Activated naive CD4-positive, alpha-beta T cell treated with Interleukin-2 at 50 U/mL for 16 hours (primary cell): ENCODE measurements around the gene CBX7.
"Not testable (repeated sequence)": the region's sequence is repeated elsewhere in the genome, so short reads cannot be mapped to it uniquely, and the experiment has no call there.

Experiments
- DNase-seq: peaks from one replicate; pipeline ENCODE4 v3.0.0-alpha.2; 2020

CBX7 gene

DNA sequence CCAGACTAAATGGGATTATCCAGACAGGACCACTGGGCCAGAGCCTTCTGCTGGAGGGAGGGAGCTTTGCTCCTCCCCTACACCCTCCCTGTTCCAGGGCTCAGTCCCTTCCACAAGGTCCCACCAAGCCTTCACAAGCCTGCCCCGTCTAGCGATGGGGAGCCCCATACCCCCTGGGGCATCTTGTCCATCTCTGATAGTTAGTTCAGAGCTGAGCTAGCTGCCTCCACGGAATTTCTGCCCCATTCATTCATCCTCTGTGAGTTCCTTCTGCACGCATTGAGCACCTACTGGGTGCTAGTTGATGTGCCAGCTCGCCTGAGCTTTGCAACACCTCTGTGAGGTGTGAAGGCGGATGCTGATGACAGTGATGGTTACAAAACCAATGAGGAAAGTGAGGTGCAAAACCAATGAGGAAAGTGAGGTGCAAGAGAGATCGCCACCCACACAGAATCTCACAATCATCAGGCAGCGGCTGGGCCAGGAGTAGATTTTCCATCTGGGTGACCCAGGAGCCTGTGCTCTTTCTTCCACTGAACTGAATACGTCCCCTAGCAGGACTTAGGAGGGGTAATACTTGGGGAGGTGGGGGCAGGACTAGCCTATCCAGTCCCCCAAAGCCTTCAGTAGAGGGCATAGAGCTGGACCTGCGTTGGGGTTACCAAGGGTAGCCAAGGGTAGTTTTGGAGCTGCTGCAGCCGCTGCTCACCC lies 21.5 kb upstream of the CBX7 start:
- DNase-seq, result peak; percentile 29

DNA sequence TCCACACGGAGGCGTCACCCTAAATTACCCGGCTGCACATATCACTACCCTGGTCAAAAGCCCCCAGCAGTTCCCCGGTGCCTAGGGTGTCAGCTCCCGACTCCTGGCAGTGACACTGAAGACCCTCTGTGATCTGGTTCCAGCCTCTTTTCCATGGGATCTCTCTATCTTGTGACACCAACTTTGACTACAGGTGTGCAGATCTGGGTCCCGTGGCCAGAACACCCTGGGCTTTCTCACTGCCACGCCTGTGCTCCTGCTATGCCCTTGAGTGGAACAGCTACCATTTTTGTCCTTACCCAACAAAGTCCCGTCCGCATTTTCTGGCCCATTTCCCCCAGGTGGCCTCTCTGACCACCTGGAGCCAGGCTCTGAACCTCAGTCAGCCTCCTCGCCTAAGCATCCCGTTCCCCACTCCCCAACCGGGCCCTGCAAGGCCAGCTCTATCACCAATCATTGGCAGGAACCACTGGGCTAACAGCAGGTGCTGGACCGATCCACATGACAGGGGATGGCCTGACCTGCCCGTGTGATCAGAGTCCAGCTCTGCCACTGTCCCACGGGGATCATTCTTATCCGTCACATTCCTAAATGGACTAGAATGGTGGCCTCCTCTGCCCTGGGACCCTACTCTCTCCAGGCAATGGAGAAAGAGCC lies 20.7 kb upstream of the CBX7 start:
- DNase-seq, result no peak

DNA sequence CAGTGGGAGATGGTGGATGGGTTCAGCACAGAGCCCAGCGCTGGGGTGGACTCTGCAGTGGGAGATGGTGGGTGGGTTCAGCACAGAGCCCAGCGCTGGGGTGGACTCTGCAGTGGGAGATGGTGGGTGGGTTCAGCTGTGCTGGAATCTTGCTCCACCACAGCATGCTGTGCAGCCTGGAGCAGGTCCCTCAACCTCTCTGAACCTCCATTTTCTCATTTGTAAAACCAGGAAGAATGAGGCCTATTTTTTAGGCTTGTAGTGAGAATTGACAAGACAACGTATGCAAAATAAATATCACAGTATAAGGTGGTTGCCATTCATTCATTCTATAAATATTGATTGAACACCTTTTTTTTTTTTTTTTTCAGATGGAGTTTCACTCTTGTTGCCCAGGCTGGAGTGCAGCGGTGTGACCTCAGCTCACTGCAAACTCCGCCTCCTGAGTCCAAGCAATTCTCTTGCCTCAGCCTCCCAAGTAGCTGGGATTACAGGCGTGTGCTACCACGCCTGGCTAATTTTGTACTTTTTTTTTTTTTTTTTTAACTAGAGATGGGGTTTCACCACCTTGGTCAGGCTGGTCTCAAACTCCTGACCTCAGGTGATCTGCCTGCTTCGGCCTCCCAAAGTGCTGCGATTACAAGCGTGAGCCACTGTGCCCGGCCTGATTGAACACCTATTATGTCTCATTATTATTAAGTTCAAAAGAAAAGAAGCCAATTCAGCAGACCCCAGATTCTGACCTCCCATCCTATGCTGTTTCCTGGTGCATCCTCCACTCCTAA lies 20.0 kb upstream of the CBX7 start:
- DNase-seq, result not testable (repeated sequence)

DNA sequence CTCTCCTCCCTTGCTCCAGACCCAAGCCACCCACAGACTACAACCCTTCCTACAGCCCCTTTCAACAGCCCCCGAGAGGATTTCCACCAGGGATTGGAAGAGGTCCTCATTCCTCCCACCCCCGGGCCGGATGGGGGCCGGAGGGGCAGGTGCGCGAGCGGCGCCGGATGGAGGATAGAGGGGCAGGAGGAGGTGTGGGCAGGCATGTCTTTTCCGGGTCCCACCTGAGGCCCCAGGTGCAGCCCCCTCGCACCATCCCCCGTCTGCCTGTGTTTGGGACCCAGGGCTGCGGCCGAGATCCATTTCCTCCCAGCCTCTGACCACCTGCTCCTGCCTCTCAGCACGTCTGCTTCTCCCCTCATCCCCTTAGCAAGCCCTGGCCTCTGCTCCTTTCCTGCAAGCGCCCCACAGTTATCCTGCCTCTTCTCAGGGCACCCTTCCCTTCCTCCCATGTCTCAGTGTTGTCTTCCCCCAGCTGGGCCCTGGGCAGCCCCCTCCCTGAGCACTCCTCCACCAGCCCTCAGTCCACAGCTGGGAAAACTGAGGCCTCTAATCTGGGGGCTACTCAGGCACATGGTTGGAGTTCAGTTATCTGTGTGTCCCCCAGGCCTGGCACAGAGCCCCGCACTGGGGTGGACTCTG lies 19.3 kb upstream of the CBX7 start:
- no peak for DNase-seq

DNA sequence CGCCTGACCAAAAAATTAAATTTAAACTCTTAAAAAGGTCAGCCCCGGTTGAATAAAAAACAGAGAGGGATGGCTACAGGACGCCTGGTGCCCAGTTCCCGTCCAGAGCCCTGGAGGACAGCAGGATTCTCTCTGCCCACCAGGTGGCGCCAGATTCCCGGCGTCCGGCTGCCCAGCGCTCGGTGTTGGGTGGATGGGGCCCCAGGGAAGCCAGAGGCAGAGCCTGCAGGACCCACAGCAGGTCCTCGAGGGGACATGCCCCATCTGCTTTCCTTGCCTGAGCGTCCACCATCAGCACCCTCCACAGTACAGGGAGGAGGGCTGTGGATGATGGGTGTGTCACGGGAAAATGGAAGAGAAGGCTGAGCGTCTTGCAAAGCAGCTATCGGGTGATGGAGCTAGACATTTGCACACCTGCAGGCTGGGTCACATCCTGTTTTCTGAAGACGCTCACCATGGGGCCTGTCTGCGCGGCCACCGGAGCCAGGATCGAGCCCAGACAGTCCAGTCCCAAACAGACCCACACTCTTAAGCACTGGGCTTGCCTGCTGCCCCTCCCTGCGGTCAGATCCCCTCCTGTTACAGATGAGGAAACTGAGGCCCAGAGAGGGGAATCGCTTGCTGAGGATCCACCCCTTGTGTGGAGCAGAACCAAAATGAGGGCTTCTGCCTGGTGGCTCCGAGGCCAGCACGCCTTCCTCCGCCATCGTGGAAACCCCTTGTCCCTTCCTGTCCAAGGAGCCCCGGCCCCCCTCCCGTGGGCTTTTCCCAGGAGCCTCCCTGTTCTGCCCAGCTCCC lies 18.5 kb upstream of the CBX7 start:
- DNase-seq, result peak; percentile 85

DNA sequence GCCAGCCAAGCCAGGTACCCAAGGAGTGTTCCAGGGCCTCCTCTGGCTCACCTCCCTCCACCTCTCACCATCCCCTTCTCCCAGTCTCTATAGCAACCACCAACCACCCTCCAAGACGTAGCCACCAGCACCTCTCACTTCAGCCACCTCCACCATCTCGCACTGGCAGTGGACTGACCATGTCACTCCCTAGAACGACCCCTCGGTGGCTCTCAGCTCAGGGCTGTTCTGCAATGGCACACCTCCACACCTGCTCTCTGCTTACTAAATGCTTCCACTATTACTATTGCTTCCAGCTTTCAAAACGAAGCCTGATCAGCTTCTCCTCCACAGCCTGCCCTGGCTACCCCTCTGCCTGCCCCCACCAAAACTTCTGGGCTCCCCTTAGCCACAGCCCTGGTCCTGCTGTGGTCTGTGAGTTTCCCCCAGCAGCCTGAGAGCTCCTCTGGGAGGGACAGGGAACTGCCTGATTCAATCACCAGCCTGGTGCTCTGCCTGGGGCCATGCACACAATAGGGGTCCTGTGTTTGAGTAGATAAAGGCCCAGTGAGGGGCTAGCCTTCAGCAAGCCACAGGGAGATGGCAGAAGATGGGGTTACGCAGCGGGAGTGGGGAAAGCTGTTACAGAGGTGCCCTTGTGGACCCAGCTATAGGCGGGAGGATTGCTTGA lies 17.5 kb upstream of the CBX7 start:
- no peak for DNase-seq

DNA sequence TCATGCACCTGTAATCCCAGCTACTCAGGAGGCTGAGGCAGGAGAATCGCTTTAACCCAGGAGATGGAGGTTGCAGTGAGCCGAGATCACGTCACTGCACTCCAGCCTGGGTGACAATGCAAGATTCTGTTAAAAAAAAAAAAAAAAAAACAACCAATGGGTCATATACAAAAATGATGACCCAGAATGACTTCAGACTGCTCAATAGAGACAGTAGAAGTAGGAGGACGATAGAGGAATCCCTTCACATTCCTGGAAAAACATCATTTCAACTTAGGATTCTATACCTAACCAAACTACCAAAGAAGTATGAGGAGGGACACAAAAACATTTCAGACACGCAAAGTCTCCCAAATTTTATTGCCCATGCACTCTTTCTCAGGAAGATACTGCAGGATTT lies 14.1 kb upstream of the CBX7 start:
- DNase-seq, result no peak

DNA sequence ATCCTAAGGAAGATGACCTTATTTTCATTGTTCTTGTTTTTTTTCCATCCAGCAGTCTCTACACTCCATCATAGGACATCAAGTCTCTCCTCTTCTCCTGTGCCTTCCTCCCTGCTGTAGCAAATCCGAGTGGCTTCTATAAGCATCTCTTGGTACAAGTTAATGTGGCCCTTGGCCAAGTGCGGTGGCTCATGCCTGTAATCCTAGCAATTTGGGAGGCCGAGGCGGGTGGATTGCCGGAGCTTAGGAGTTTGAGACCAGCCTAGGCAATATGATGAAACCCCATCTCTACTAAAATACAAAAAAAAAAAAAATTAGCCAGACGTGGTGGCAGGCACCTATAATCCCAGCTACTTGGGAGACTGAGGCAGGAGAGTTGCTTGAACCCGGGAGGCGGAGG lies 3.6 kb upstream of the CBX7 start:
- not testable (repeated sequence) for DNase-seq

DNA sequence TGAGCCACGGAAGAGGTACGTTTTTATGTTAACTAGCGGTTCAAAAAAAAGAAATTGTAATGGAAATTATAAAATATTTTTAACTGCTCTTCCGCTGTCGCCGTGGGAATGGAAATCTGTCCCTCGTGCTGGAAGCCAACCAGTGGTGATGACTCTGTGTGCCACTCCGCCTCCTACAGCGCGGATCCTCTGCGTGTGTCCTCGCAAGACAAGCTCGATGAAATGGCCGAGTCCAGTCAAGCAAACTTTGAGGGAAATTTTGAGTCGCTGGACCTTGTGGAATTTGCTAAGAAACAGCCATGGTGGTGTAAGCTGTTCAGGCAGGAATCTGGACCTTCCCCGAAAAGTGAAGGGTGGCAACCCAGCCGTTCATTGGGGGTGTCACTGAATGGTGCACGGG lies 2.9 kb upstream of the CBX7 start:
- no peak for DNase-seq

DNA sequence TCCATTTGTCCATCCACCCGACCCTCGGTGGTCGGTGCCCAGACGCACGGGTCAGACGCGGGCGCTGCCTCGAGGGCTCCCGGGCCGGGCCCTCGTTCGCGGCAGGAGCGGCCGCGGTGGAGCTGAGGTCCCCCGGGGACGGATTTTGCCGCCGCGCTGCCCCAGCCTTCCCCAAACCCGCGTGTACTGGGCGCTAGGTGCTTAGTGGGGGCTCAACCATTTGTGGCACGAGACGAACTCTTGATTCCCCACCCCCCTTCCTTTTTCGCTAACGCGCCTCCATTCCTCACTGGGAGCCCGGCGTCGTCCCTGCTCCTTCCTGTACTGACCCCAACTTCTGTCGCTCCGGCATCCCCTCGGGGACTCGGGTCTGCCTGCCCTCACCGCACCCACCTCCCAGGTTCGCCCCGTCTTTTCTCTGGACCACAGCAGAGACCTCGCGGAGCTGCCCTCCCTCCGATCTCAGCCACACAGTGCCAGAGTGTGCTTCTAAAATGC lies 789 bp upstream of the CBX7 start:
- no peak for DNase-seq

DNA sequence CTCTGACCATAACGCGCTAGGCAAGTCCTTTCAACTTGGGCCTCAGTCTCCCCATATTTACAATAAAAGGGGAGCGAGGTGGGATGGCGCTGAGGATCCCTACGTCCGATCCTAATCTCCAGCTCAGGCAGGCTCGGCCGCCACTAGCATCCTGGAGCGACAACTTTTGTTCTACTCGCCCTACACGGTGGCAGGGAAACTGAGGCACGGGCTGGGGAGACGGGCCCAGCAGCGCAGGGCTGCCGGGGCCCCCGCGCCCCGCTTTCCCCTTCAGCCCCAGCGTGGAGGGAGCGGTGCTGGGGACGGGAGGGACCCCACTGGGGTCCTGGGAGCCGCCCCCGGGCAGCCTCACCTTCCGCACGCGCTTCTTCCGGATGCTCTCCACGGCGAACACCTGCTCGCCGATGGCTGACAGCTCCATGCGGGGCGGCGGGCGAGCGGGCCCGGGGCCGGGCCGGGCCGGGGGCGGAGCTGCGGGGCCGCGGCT lies 413 bp downstream of the CBX7 start:
- DNase-seq, result no peak

DNA sequence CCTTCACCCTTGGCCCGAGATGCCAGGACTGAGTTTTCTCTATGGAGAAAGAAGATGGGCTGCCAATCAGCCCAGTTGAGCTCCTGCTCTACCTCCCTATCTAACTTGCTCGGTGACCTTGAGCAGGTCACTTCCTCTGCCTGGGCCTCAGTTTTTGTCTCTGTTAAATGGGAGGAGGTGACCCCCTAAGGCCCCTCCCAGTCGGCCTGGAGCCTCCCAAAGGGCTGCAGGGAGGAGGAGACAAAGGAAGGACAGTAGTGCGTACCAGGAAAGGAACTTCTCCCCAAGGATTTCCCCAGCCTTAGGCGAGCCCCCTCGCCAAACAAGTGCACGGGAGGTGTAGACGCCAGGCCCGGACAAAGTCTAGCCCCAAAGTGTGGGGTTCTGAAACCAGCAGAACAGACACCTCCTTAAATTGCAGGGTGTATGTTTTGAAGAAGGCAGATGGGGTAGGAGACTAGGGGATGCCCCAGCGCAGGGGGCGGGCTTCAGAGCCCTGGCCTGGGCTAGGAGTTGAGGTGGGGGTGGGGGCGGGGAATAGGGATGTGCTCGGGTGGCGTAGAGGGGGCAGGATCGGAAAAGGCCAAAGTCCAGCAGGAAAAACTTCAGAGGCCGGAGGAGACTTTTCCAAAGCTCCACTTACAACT lies 1.0 kb downstream of the CBX7 start:
- no peak for DNase-seq

DNA sequence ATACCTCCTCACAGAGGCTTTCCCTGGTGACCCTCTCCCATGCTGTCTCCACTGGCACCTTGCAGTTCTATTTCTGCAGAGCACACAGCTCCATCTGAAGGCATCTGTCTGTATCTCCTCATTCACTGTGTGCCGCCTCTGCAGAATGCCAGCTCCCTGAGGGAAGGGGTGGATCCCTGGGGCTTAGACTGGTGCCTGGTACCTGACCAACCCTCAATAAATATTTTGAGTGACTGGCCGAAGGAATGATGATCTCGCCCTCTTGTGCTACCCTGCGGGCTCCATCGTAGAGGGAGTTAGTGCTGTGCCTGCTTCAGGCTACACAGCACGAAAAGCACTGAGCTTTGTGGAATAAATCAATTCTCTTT lies 1.6 kb downstream of the CBX7 start:
- DNase-seq, result no peak

DNA sequence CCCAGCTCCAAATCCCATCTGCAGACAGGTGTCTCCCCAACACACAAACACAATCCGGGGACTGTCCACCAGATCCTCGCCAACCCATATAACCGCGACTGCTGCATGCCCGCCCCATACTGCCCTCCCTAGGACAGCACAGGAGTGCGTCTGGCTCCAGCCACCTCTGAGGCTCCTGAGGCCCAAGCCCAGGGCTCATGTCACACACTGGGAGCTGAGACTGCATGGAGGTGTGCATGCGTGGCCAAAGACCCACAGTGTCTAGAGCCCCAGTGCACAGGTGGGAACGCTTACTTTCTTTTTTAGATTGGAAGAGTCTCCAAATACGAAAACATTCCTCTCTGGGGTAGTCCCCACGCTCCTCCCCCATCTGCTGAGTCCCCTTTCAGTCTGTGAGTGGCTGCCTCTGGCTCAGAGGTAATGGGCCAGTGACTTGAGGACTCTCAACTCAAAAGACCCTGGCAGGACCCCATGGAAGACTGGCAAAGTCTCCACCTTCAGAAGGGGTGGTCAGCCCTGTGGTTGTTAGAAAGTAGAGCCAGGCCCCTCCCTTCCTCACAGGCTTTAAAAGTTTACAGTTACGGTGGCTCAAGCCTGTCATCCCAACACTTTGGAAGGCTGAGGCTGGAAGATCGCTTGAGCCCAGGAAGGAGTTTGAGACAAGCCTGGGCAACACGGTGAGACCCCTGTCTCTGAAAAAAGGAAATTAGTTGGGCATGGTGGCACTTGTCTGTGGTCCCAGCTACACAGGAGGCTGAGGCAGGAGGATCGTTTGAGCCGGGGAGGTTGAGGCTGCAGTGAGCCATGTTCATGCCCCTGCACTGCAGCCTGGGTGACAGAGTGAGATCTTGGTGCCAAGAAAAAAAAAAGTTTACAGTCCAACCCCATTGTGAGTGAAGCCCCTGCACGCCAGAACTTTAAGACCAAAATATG lies 2.3 kb downstream of the CBX7 start:
- DNase-seq, result no peak

DNA sequence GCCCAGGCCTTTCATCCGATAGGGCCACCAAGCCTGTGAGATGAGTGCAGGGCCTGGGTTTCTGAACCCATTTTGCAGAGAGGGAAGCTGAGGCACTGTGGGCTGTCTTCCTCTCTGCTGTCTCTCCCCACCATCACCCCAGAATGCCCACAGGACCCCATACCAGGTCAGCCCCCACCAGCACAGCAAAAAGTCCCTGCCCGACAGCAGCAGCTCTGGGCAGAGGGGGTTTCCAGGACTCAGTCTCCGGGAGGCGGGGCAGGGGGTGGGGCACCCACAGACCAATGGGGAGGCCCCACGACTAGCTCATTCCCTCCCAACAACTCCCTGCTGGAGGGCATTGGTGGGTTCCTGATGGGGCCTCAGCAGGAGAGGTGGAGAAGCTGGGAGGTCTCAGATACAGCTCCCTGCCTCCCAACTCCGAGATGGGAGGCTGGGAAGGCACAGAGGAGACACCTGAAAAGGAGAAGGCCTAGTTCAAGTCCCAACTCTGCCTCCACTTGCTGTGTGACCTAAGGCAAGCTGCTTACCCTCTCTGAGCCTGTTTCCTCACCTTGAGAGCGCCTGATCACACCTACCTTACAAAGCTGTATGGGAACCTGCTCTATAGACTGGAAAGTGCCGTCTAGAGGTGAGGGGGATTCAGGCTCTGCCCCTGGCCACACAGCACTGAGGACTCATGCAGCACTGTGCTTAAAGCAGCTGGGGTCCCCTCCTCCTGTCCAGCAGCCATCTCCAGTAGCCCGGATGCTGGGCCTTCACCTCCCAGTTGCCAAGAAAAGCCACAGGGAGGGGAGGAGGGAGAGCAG lies 3.5 kb downstream of the CBX7 start:
- DNase-seq, result peak; percentile 79

DNA sequence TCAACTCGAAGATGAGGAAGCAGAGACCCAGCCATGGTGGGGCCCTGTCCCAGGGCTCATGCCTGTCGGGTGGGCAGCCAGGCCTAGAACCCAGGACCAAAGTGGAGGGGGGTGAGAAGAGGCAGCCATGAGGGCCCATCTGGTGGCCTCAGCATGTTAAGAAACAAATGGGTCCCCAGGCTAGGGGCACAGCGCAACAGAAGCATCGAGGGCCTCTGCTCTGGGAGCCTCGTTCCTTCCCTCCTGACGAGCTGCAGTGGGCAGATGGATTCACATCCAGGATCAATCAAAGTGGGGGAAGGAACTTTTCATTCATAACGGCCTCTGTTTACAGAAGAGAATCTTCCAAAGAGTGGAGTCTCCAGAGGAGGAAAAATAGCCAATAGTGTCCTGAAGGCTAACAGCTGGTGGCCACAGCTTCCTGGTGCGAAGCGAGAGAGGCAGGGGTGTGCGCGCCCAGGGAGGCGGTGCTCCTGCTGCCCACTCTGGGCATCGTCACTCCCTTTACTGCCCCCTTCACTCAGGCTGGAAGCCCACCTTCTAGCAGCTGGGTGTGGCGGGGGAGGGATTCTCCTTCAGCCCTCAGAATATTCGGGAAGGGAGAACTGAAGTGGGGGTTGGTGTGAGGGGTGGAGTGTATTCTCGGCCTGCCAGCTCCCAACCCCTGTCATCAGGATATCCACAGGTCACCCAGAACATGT lies 4.3 kb downstream of the CBX7 start:
- DNase-seq, result no peak

DNA sequence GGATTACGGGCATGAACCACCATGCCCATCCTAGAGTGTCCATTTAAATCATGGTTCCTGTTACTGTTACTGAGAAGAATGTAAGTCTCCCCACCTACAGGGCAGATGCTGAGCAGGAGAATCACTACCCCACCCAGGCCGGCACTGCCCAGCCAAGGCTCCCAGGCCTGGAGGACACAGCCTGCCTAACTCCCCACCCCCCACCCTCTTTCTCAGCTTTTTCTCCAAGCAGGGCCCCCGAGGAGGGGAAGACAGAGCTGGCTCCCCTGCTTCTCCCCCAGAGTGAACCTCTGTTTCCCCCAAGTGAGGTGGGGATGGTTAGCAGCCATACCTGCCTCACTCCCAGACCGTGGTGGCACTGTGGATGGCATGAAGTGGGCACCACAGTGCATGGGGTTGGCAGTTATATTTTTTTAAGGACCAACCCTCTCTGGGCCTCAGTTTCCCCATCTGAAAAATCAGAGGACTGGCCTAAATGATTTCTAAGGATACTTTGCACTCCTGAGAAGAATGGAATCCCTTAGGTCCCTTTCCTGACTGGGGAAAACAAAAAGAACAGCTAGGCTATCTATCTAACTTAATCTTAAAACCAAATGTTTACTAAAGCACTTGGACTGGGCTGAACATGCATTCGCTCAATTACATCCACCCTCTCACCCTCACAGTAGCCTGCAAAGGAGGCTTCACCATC lies 5.0 kb downstream of the CBX7 start:
- no peak for DNase-seq
